HG02852 (cell line): ENCODE data around the gene MMP28.
"Not testable (repeated sequence)": the region's sequence is repeated elsewhere in the genome, so short reads cannot be mapped to it uniquely, and the experiment has no call there.

Experiments used
- ATAC-seq: cut with Tn5 transposase; IDR thresholded peaks from one replicate; pipeline ENCODE4 v1.9.1; 2021; ENCODE audit warnings: mild to moderate bottlenecking, moderate library complexity; ENCODE audit not compliant: unreplicated experiment

The MMP28 gene

DNA sequence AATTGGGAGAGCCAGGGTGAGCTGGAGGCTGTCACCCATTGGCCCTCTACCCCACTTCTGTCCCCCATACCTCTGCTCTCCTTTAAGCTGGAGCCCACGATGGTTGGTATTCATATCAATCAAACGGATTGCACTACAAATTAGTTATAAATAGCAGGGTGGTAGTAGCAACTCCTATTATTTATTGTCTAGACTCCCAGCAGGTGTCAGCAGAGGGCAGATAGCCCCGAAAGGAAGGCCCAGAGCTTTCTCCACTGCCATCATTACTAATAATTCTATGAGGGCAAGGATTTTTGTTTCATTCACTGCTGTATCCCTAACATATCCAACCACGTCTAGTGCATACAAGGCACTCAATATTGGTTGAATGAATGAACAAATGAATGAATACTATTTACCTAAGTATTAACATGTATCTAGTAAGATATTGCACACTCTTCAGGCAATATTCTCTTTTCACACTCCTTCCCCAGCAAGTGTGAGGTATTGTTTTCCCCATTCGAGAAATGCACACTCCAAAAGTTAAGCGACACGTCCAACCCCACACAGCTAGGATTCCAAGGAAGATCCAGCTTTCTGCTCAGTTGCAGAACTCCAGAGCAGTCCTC, 28.4 kb downstream of the MMP28 start:
- ATAC-seq, result no peak

DNA sequence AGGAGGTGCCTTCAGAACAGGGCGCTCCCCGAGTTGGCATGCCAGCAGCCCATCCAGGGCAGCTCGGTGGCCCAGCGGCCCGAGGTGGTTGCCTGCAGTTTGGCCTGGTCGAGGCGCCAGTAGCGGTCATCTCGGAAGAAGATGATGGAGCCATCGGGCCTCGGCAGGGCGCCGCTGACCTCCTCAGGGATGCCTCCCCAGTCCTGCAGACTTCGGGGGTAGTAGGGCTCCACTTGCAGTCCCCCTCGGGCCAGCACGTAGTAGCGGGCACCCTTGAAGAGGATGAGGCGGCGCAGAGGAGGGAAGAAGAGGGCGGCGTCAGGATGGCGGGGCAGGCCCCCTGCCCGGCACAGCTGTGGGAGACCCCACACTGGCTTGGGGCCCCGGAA, 29.0 kb downstream of the MMP28 start:
- ATAC-seq, result no peak

DNA sequence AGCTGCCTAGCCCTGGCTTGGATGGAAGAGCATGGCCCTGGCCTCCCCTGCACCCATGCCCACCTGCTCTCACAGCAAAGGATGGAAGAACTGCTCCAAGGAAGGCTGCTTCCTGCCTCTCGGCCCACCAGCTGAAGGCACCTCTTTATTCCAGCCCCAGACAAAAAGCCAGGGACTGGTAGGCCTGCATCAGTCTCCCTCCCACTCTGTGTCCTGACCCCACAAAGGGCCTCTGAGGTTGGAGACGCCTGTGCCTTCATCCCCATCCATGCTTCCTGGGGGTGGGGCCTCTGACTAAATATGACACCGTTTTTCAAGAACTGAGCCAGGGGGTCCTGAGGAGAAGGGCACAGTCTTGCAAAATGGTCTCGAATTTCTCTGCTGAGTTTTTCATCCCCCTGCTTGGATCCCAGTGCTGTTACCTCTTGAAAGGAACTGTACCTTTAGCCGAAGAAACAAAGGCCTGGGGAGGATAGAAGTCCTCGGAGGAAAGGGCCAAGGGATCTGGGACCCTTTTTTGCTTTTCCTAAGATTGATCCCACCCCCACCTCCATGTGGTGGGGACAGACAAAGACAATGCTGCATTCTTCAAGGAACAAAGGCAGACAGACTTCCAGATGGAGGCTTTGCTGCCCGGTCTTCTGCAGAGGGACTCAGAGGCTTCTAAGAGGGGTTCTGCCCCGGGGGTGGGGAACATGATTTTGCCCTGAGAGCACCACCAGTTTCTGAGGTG, 29.5 kb downstream of the MMP28 start:
- ATAC-seq, result no peak

DNA sequence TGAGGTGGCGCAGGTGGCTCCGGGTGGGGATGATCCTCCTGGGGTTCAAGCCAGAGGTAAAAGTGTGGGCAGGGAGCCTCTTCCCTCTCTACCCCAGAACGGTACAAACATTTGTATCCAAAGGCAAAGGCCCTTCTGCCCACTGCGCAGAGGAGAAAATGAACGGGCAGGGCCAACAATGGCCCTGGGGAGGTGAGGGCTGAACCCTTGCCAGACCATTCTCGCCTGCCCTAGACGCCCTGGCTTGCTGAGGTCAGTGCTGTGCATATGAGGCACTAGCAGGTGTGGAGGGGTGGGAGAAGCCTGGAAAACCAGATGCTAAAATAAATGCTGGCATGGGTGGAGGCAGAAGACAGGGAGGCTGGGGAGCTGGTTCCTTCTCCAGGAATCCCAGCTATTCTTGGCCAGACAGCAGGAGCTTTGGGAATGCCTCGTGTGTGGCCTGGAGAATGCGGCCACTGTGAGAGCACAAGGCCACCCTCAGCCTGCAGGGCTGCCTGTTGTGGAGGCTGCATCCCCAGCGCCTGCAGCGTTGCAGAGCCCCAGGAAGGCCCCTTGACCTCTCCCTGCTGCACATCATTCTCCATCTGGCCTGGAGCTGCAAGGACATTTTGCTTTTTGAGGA, 30.2 kb downstream of the MMP28 start:
- no peak for ATAC-seq

DNA sequence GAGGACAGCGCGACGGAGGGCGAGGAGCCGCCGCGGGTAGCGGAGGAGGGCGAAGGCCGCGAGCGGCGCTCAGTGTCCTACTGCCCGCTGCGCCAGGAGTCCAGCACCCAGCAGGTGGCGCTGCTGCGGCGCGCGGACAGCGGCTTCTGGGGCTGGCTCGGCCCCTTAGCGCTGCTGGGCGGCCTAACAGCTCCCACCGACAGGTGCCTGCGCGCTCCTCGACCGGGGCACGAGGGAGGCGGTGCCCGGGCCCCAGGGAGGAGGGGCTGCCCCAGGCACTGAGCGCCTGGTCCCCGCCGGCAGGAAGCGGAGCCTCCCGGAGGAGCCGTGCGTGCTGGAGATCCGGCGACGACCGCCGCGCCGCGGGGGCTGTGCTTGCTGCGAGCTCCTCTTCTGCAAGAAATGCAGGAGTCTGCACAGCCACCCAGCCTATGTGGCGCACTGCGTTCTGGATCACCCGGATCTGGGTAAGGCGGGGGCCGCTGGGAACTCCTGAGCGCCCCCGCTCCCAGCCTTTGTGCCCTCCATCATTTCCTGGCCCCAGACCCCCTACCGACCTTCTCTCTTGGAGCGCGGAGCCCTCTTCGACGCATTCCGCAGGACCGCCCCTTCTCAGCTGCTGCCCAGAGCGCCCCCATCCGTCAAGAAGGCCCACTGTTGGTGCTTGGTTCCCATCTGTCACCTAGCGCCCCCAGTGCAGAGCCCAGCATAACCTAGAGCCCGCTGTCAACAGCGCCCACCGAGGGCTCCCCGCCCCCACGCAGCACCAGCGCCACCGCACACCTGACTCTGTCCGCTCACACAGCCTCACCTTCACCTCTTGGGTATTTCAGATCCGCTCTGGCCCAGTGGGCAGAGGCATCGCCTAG, 31.1 kb downstream of the MMP28 start:
- ATAC-seq, result peak; percentile 77

DNA sequence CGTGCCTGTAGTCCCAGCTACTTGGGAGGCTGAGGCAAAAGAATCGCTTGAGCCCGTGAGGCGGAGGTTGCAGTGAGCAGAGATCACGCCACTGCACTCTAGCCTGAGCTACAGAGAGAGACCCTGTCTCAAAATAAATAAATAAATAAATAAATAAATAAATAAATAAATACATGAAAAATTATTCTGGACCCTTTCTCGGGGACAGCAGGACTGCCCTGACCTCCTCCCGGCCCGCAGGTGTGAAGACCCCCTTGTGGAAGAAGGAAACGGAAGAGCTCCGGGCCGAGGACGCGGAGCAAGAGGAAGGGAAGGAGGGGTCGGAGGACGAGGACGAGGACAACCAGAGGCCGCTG, 31.7 kb downstream of the MMP28 start:
- ATAC-seq, result no peak

DNA sequence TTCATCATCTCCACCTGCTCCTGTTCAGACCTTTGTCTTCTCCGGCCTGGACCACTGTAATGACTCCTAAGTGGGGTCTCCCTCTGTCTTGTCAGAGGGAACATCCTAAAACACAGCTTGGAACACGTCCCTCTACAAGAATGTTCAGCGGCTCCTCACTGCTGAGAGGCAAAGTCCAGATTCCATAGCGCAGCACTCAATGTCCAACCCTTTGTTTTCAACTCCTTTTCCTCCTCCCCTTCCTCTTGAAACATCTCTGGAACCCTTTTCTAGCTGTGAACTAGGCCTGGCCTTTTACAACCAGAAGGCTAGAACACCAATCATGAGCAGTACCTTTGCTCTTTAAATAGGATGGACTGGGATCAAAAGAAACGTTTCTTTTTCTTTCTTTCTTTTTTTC, 33.8 kb downstream of the MMP28 start:
- ATAC-seq, result no peak

DNA sequence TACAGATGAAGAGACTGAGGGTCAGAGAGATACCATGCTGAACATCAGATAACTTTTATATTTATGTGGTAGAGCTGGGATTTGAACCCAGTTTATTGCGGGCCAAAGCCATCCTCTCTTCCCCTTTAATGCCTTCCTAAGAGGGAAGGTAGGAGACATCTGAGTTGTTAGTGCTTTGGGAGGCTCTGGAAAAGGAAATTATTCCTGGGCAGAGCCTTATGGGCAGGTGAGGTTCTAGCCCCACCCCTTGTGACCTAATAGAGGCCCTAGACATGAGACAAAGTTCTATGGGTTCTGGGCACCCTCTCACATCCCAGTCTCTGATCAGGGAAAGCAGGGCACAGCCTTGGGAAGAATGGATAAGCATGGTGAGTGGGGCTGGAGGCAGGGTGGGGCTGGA, 34.9 kb downstream of the MMP28 start, which contains the start of gene C17orf50:
C17orf50 (plus strand) TSS at position 301 of the 400 bp plus-strand sequence; CDS start at position 356, 55 bp downstream.
- no peak for ATAC-seq

DNA sequence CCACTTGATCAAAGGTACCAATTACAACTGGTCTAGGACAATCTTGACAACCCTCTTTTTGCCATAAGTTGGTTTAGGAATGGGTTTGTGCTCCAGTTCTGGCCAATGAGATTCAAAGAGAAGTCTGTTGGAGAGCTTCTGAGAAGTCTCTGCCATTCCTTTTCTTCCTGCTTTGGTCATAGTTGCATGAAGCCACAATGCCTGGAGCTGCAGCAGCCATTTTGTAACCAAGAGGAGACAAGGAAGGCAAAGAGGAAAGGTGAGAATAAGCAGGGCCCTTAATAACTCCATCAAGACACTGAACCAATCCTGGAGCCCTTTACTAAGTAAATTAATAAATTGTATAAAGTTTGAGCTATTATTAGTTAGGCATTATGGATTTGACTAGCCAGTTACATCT, 38.2 kb downstream of the MMP28 start:
- no peak for ATAC-seq

DNA sequence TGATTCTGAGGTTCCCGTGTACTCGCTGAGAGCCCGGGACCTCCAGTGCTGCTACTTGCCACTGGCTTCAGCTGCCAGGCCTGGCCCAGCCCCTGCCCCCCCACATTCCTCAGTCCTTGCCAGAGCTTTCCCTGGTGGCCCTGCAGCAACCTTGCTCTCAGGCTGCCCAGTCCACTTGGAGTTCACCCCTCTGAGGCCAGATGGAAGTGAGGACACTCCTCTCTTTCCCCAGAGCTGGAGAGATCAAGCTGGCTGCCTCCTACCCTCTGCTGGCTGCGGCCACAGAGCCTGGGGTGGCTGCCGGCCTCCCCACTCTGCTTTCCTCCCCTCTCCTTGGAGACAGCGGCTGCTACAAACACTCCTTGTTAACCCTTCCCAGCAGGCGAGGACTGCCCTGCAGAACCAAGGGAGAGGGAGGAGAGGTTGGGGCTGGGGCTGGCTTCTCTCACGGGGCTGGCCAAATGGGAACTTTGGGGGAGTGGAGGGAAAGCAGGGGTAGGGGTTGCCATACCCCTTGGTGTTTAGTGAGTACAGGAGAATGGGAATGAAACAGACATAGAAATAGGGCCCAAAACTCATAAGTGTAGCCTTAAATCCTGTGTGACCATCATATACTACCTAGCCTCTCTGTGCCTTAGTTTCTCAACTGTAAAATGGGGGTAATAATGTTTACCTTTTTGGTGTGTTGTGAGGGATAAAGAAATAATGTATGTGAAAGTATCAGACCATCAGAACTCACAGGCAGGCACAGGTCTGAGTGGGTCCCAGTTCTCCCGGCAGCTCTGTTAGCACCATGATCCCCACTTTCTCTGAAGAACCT, 42.3 kb downstream of the MMP28 start, which contains the start of gene GAS2L2:
GAS2L2 (minus strand) TSS at position 295 of the 820 bp plus-strand sequence. CDS start 389 bp downstream, outside the sequence.
- no peak for ATAC-seq

DNA sequence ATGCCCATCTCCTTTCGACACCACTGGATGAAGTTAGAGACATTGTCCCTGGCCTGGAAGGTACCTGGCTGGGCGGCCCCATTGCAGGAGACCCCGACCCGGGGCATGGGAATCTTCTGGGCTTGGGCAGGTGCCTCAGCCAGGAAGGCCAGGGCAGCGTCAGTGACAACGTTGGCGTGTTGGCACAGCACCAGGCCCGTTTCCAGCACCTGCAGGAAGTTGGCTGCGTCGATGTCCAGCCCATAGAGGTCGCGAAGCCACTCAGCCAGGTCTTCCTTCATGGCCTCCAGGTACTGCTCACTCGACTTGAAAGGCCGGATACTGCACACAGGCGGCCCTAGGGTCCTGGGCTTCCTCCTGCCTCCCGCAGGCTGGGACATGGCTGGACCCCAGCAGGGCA, 43.0 kb downstream of the MMP28 start:
- ATAC-seq, result no peak

DNA sequence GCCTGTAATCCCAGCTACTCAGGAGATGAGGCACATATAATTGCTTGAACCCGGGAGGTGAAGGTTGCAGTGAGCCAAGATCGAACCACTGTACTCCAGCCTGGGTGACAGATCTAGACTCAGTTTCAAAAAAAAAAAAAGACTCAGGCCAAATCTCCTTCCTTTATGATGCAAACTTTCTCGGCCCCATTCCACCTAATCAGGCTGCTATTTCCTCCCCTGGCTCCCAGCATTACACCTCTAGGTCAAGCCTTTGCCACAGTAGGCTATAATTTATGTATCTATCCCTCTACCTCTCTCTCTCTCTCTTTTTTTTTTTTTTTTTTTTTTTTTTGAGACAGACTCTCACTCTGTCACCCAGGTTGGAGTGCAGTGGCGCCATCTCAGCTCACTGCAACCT, 43.9 kb downstream of the MMP28 start:
- ATAC-seq, result not testable (repeated sequence)

DNA sequence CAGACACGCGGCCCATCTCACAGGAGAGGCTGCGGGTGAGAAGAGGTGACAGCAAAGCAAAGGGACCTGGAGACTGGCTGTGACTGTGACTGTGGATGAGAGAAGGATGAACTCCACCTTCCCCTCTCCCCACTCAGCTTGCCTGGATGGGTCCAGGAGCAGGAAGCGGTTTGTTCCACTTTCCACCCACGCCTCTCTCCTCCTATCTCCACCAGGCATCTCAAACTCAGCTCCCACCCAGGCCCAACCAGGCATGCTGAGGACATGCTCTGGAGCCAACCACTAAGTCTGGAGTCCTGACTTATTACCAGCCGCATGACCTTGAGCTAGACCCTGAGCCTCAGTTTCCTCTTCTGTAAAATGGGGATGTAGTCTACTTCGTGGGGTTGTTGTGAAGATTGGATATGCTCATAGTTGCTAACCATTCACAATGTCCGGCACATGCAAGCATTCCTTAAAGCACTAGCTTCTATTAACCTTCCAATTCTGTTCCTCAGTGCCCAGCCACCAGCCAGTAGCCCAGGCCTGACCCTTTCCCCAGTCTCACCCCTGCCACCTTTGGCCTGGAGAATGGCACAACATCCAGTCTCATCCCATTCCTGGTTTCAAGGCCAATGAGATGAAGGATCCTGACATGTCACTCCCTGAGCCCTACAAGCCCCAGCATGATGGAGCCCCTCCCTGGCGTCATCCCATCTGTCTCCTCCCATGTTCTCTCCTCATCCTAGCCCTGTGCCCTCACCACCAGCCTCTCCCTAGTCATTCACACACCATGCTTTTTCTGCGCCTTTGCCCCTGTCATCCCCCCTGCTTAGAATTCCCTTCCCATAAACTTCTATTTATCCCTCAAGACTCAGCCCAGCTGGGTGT, 44.7 kb downstream of the MMP28 start:
- no peak for ATAC-seq

DNA sequence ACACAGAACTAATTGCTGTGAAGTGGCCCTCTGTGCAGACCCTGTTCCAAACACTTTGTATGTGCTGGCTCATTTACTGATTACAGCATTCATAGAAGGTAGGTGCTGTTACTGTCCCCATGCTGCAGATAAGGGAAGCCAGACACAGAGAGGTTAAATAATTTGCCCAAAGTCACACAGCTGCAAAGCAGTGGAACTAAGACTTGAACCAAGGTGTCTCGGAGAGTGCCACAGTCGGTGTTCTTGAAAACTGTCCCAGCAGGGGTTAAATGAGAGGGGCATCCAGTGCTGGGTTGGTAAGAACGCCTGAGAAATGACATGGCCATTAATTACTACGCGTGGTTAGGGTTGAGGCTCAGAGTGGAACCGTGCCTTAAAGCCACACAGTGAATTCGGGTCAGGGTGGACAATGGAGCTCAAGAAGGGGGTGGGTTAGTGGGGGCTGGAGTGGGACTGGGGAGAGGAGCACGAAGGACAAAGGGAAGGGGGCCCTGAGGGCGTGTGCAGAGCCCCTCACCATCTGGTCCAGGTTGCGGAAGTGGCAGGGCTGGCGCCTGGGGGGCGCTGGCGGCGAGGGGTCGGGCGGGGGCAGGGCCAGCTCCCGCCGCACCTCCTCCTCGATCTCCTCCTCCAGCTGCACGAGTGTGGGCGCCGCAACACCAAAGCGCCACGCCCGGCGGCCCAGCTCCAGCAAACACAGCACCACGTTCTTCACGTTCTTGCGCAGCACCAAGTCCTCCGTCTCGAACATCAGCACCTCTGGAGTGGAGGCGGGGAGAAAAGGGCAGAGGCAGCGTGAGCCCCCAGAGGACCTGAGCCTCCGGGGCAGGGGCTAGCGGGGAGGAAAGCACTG, 45.7 kb downstream of the MMP28 start:
- ATAC-seq, result no peak

DNA sequence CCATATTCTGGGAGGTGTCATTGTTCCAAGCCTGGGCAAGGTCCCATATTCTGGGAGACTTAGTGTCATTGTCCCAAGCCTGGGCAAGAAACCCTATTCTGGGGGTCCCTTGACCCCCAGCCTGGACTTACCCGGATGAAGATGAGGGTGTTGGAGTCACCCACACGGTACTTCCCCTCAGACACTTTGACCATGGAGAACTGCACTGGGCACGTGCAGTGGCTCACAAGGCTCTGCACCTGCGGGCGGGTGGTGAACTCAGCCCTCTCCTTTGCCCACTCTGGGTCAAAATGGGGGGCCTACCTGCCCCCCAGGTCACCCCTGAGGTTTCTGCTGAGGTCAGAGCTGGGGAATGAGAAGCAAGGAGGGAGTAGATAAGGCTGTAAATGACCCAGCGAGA, 46.5 kb downstream of the MMP28 start:
- no peak for ATAC-seq

DNA sequence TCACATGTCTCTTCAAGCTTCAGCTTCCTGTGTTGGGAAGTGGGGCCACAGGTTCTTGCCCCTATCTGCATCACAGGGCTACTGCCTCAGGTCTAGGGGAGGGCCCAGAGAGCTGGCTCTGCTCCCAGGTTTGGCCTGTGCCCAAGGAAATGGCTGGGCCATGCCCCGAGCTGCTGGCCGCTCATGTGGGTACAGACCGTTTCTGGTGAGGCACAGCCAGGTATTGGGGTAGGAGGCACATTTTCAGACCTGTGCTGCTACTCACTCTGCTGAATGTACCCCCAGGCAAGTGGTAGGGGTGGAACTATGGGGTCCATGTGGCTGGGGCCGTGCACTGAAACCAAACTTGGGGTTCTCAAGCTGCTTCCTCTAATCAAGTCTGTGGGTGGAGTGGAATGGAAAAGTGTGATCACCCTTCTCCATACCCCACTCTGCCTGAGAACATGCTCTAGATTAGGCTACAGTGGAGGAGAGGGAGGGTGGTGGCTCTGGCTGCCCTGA, 47.0 kb downstream of the MMP28 start:
- no peak for ATAC-seq

DNA sequence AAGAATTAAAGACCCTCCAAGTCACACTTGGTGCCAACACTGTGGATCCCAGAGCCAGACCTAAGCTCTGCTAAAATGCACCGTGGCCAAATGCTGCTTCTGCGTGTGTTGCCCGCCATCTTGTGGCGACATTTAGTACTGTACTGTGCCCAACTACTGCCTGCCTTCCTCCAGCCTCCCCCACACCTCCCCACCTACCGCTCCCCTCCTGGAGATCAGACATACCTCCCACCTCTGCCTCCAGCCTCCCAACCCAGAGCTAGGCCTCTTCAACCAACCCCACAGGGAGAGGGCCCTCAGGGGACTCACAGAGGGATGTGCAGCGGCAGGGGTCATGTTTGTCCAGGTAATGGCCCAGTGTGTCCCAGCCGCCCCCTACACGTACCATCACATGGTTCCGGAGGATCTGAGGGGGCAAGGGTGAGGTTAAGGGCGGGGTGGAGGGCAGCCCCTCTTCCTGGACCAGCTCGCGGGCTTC, 47.9 kb downstream of the MMP28 start:
- ATAC-seq, result no peak

DNA sequence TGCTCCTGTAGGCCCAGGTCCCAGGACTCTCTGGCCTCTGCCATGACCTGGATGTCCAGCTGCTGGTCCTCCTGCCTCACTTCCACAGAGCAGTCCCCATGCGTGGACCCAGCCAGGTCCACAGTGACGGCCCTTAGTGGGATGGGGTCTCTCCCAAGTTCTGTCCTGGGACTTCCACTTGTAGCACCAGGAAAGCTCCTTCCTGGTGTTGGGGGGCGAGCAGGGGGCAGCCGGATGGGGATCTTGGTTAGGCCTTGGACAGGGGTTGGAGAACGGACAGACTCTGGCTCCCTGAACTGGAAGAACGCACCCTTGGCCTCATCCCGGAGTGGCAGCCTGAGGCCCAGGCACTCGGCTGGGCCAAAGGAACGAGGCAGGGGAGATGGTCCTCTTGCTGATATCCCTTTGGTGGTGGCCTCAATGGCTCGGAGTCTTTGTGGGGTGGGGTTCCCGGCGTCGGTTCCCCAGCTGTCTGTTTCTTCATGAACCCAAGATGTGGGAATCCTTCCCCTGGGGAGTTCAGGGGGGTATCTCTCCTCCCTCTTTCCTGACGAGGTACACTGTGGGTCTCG, 49.6 kb downstream of the MMP28 start:
- ATAC-seq, result no peak
